Panc1 (cell line): ENCODE data around the gene EGR4. TPM values are rescaled to one million over a fixed set of nuclear protein-coding genes. Genes with fewer than 3 reads are reported as not detected.

Experiments used
- ATAC-seq: fragments of 200-7000 bp; cut with Tn5 transposase; 2 replicates; pipeline ENCODE4 v1.9.1; 2020; ENCODE audit warnings: mild to moderate bottlenecking, moderate library complexity
- BruUV-seq: library from RNA; stranded (reverse); fragments of 400-500 nt; replicated peaks from 2 replicates; lab custom pipeline; 2021; lab: Mats Ljungman, UMichigan
- CTCF ChIA-PET: fragments of 300-600 bp; sonication (Branson Sonifier 250); formaldehyde crosslinking; loops from one replicate; lab custom pipeline; 2022; ENCODE audit warnings: antibody characterized with exemption; lab: Charles Lee
- POLR2A ChIA-PET: fragments of 300-600 bp; sonication (Branson Sonifier 250); formaldehyde crosslinking; loops from one replicate; lab custom pipeline; 2022; ENCODE audit warnings: antibody characterized with exemption; lab: Charles Lee
- DNase-seq: peaks from one replicate; pipeline ENCODE4 v3.0.0-alpha.2; 2010; ENCODE audit warnings: low read depth, low spot score
- H3K27ac ChIP-seq: 2 replicates; pipeline ENCODE4 v1.5.1; 2011; ENCODE audit warnings: mild to moderate bottlenecking, low read length, inconsistent platforms
- H3K27me3 ChIP-seq: fragments of 200-500 bp; sonication (Bioruptor generic); 2 replicates; pipeline ENCODE4 v1.6.0; 2014; ENCODE audit warnings: low read length, inconsistent platforms; ENCODE audit not compliant: control insufficient read depth, insufficient read depth
- H3K36me3 ChIP-seq: fragments of 200-500 bp; sonication (Bioruptor generic); 2 replicates; pipeline ENCODE4 v1.5.1; 2014; ENCODE audit warnings: inconsistent platforms, mild to moderate bottlenecking, low read length, moderate library complexity; ENCODE audit not compliant: control insufficient read depth, insufficient read depth
- H3K4me1 ChIP-seq: 2 replicates; pipeline ENCODE4 v1.5.1; 2011; ENCODE audit warnings: inconsistent platforms, mild to moderate bottlenecking, low read length, moderate library complexity; ENCODE audit not compliant: control insufficient read depth, insufficient read depth
- H3K4me3 ChIP-seq, 2 experiments: 2 replicates each; pipeline ENCODE4 v1.5.1; 2011 to 2012; ENCODE audit warnings: low read depth in 2 of 2, low read length in 2 of 2, mild to moderate bottlenecking in 2 of 2, inconsistent platforms in 1 of 2, moderate library complexity in 1 of 2
- H3K9me3 ChIP-seq: fragments of 200-500 bp; sonication (Bioruptor generic); 2 replicates; pipeline ENCODE4 v1.5.1; 2014; ENCODE audit warnings: low read depth, mild to moderate bottlenecking, inconsistent platforms, low read length, moderate library complexity; ENCODE audit not compliant: control insufficient read depth, insufficient read depth
- CTCF ChIP-seq: fragments of 450-650 bp; IDR thresholded peaks from 2 replicates; pipeline ENCODE4 v1.5.1; 2017; ENCODE audit warnings: mild to moderate bottlenecking
- POLR2AphosphoS5 ChIP-seq: IDR thresholded peaks from 2 replicates; pipeline ENCODE4 v1.6.1; 2012; ENCODE audit warnings: mild to moderate bottlenecking, low read depth, low read length, moderate library complexity
- SIN3A ChIP-seq: IDR thresholded peaks from 2 replicates; pipeline ENCODE4 v1.6.1; 2012; ENCODE audit warnings: low read depth, mild to moderate bottlenecking, low read length, moderate library complexity, borderline replicate concordance; ENCODE audit not compliant: insufficient read depth
- TCF7L2 ChIP-seq: IDR thresholded peaks from 2 replicates; pipeline ENCODE4 v1.6.1; 2011; ENCODE audit warnings: mild to moderate bottlenecking, low read depth, low read length, inconsistent platforms
- in situ Hi-C: cut with HindIII; loops from 2 replicates; pipeline ENCODE4 v1.10.0; 2016; ENCODE audit warnings: low sequenced_read_pairs, low pct_unique_long_range_greater_than_20kb
- intact Hi-C: fragments of 100-400 bp; cut with micrococcal nuclease; formaldehyde crosslinking; loops from one replicate; pipeline ENCODE4 v1.10.0; 2022; ENCODE audit not compliant: unreplicated experiment
- total RNA-seq: library from RNA; stranded (reverse); gene quantifications from one replicate; pipeline ENCODE4 v1.2.1, GENCODE V29; 2021; ENCODE audit not compliant: unreplicated experiment
- TF ChIP-seq, protein P1 (sequence below), 2 experiments: IDR thresholded peaks; 2 replicates each; pipeline ENCODE4 v1.6.1; 2011 to 2012; ENCODE audit warnings: low read depth in 2 of 2, control low read depth in 1 of 2, low read length in 1 of 2, mild to moderate bottlenecking in 1 of 2, moderate library complexity in 1 of 2; ENCODE audit not compliant: insufficient read depth in 1 of 2

EGR4 gene
- total RNA-seq, 1 experiment from 2014 or later = 0.08 TPM

GRCh38 chr2:73267008-73267407, 26.3 kb downstream of the EGR4 start:
- H3K27me3 ChIP-seq = no peaks in the 10 kb centered on the region

DNA sequence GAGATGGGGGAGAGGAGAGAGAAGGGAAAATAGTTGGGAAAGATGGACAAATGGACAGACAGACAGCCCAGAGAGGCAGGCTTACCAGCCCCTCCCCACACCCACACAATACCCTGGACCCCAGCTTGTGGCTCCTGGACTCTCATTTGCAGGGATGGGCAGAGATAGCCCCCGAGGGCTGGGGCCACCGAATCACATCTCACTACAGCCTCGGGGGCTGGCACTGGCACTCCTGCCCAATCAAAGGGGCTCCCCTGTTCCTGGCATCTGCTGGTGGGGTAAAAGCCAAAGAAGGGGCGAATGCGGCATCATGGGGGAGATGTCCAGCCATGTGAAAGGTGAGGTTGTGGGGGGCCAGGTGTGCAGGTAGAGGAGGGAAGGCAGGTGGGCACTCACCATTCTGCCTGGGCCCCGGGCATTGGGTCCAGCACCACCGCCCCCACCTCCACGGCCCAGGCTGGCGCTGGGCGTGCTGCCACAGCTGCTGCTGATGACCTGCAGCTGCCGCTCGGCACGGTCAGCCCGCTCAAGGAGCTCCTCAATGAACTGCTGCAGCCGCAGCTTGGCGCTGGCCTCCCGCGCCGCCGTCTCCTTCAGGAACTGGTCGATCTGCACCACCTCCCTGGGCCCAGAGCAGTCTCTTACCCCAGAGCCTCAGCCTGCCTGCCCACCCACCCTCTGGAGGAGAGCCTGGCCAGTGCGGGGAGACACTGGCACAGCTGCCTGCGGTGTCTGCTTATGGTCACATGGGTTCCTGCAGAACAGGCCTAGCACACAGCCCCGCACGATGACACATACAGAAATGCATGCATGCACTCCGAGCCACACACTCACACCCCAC, 27.1 kb downstream of the EGR4 start:
- Histone ChIP-seq H3K36me3 (no peaks in the 10 kb centered on the region; the same call in 1 of the 2 replicates), H3K9me3 (no peaks in the 10 kb centered on the region), H3K27me3 (no peaks in the 10 kb centered on the region), H3K4me3 (no peak overlapping the region), H3K27ac (no peak overlapping the region), H3K4me1 (peaks cover 4% of the 10 kb centered on the region; the same call in 1 of the 2 replicates)
- CTCF ChIA-PET = no interaction called here
- intact Hi-C loops = no loop called here
- TF ChIP-seq CTCF = no peak
- no peak for TF ChIP-seq TCF7L2
- TF ChIP-seq, protein P1, sequence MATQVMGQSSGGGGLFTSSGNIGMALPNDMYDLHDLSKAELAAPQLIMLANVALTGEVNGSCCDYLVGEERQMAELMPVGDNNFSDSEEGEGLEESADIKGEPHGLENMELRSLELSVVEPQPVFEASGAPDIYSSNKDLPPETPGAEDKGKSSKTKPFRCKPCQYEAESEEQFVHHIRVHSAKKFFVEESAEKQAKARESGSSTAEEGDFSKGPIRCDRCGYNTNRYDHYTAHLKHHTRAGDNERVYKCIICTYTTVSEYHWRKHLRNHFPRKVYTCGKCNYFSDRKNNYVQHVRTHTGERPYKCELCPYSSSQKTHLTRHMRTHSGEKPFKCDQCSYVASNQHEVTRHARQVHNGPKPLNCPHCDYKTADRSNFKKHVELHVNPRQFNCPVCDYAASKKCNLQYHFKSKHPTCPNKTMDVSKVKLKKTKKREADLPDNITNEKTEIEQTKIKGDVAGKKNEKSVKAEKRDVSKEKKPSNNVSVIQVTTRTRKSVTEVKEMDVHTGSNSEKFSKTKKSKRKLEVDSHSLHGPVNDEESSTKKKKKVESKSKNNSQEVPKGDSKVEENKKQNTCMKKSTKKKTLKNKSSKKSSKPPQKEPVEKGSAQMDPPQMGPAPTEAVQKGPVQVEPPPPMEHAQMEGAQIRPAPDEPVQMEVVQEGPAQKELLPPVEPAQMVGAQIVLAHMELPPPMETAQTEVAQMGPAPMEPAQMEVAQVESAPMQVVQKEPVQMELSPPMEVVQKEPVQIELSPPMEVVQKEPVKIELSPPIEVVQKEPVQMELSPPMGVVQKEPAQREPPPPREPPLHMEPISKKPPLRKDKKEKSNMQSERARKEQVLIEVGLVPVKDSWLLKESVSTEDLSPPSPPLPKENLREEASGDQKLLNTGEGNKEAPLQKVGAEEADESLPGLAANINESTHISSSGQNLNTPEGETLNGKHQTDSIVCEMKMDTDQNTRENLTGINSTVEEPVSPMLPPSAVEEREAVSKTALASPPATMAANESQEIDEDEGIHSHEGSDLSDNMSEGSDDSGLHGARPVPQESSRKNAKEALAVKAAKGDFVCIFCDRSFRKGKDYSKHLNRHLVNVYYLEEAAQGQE (IDR thresholded peaks at IDR 0.05; ENCODE audit: insufficient read depth in 1 of 2, low read depth in 2 of 2, low read length in 1 of 2) = no peak
- no peak for TF ChIP-seq POLR2AphosphoS5
- TF ChIP-seq SIN3A = no peak
- no peak for DNase-seq
- ATAC-seq = no peak
- in situ Hi-C loops = no loop called here
- no TSS peak for BruUV-seq
- POLR2A ChIA-PET = no interaction called here

More at GRCh38 chr2:73267008-73267407, 26.3 kb downstream of the EGR4 start:
- TF ChIP-seq TCF7L2 (no peak), POLR2AphosphoS5 (no peak), SIN3A (no peak), CTCF (no peak)
- TF ChIP-seq, protein P1 (IDR thresholded peaks at IDR 0.05; ENCODE audit: insufficient read depth in 1 of 2, low read depth in 2 of 2, low read length in 1 of 2) = no peak
- Histone ChIP-seq H3K4me1 (peaks cover 4% of the 10 kb centered on the region; the same call in 1 of the 2 replicates), H3K9me3 (no peaks in the 10 kb centered on the region), H3K4me3 (no peak overlapping the region), H3K36me3 (no peaks in the 10 kb centered on the region; the same call in 1 of the 2 replicates), H3K27ac (no peak overlapping the region)
- ChIA-PET POLR2A (no interaction called here), CTCF (no interaction called here)
- ATAC-seq (no peak), DNase-seq (no peak)
- in situ Hi-C loops = no loop called here
- BruUV-seq = no TSS peak
- intact Hi-C loops = no loop called here
